BE2C (cell line): Measurements from ENCODE around the gene DSCAM.

Source experiments
- DNase-seq: peaks from one replicate; pipeline ENCODE4 v3.0.0-alpha.2; 2020
- H3K27me3 ChIP-seq: fragments of 250-450 bp; sonication (Bioruptor Pico); 2 replicates; pipeline ENCODE4 v1.5.1; 2020; ENCODE audit warnings: mild to moderate bottlenecking
- H3K36me3 ChIP-seq: fragments of 250-450 bp; sonication (Bioruptor Pico); 2 replicates; pipeline ENCODE4 v1.5.1; 2020; ENCODE audit warnings: mild to moderate bottlenecking
- H3K4me1 ChIP-seq: fragments of 250-450 bp; sonication (Bioruptor Pico); 2 replicates; pipeline ENCODE4 v1.5.1; 2020
- H3K4me3 ChIP-seq: 2 replicates; pipeline ENCODE4 v1.5.1; 2011; ENCODE audit warnings: low read depth, low read length
- H3K9me3 ChIP-seq: fragments of 250-450 bp; sonication (Bioruptor Pico); 2 replicates; pipeline ENCODE4 v1.5.1; 2020
- CTCF ChIP-seq: IDR thresholded peaks from 2 replicates; pipeline ENCODE4 v1.5.1; 2012; ENCODE audit warnings: mild to moderate bottlenecking, low read depth, low read length

The DSCAM gene

GRCh38 chr21:40355076-40355475 is 491.9 kb downstream of the DSCAM start:
- no peak for DNase-seq
- Histone ChIP-seq H3K27me3 (no peaks in the 10 kb centered on the region), H3K4me1 (no peaks in the 10 kb centered on the region), H3K9me3 (no peaks in the 10 kb centered on the region), H3K4me3 (no peak overlapping the region), H3K36me3 (no peaks in the 10 kb centered on the region)
- no peak for TF ChIP-seq CTCF

- no peaks in the 10 kb centered on the region for H3K36me3 ChIP-seq
- H3K27me3 ChIP-seq: no peaks in the 10 kb centered on the region
- no peaks in the 10 kb centered on the region; the same call in 1 of the 2 replicates for H3K9me3 ChIP-seq
- H3K4me3 ChIP-seq: no peak overlapping the region
- no peak for TF ChIP-seq CTCF
- DNase-seq: no peak
- no peaks in the 10 kb centered on the region for H3K4me1 ChIP-seq
These were observed 496.0 kb downstream of the DSCAM start for GRCh38 chr21:40351006-40351405.

- Histone ChIP-seq H3K27me3 (no peaks in the 10 kb centered on the region), H3K4me1 (no peaks in the 10 kb centered on the region), H3K4me3 (no peak overlapping the region), H3K36me3 (no peaks in the 10 kb centered on the region), H3K9me3 (no peaks in the 10 kb centered on the region; the same call in 1 of the 2 replicates)
- DNase-seq: no peak
- no peak for TF ChIP-seq CTCF
These were observed 497.4 kb downstream of the DSCAM start for GRCh38 chr21:40349591-40349990.

GRCh38 chr21:40345711-40346321 is 501.1 kb downstream of the DSCAM start:
- no peak for TF ChIP-seq CTCF
- no peak for DNase-seq
- no peaks in the 10 kb centered on the region for H3K4me1 ChIP-seq
- no peaks in the 10 kb centered on the region for H3K27me3 ChIP-seq
- H3K36me3 ChIP-seq: no peaks in the 10 kb centered on the region
- H3K9me3 ChIP-seq: no peaks in the 10 kb centered on the region; the same call in 1 of the 2 replicates
- H3K4me3 ChIP-seq: no peak overlapping the region

GRCh38 chr21:40340357-40340756 is 506.6 kb downstream of the DSCAM start:
- DNase-seq: no peak
- no peaks in the 10 kb centered on the region for H3K27me3 ChIP-seq
- TF ChIP-seq CTCF: no peak
- H3K36me3 ChIP-seq: no peaks in the 10 kb centered on the region
- H3K4me3 ChIP-seq: no peak overlapping the region
- no peaks in the 10 kb centered on the region for H3K4me1 ChIP-seq
- peaks cover 4% of the 10 kb centered on the region for H3K9me3 ChIP-seq

- H3K36me3 ChIP-seq: no peaks in the 10 kb centered on the region
- no peak overlapping the region for H3K4me3 ChIP-seq
- no peaks in the 10 kb centered on the region for H3K27me3 ChIP-seq
- peaks cover 4% of the 10 kb centered on the region for H3K9me3 ChIP-seq
- H3K4me1 ChIP-seq: no peaks in the 10 kb centered on the region
- TF ChIP-seq CTCF: no peak
- DNase-seq: no peak
These were observed 507.9 kb downstream of the DSCAM start for GRCh38 chr21:40339050-40339449.
